Mesodermal cell (in vitro differentiated cells): ENCODE measurements around the gene TMEM63B. TPM values are rescaled to one million over a fixed set of nuclear protein-coding genes. Genes with fewer than 3 reads are reported as not detected.

Experiments used
- H3K27ac ChIP-seq: 2 replicates; pipeline ENCODE4 v1.7.0; 2013; ENCODE audit warnings: mild to moderate bottlenecking, low read depth, low read length, moderate library complexity; ENCODE audit not compliant: severe bottlenecking
- H3K36me3 ChIP-seq: 2 replicates; pipeline ENCODE4 v1.7.1; 2013; ENCODE audit warnings: mild to moderate bottlenecking, low read length, moderate library complexity; ENCODE audit not compliant: control insufficient read depth, insufficient read depth
- H3K4me1 ChIP-seq: one replicate; pipeline ENCODE4 v1.7.1; 2013; ENCODE audit warnings: mild to moderate bottlenecking, low read length; ENCODE audit not compliant: insufficient read depth, control insufficient read depth, poor library complexity, severe bottlenecking
- H3K4me3 ChIP-seq: 2 replicates; pipeline ENCODE4 v1.7.0; 2013; ENCODE audit warnings: low read length, control low read depth, mild to moderate bottlenecking; ENCODE audit not compliant: insufficient read depth, poor library complexity, severe bottlenecking; ENCODE audit errors: extremely low read depth
- H3K9me3 ChIP-seq: 2 replicates; pipeline ENCODE4 v1.7.1; 2013; ENCODE audit warnings: mild to moderate bottlenecking, low read length, moderate library complexity; ENCODE audit not compliant: control insufficient read depth
- WGBS, 2 experiments: methylation state at CpG; one replicate each; pipeline ENCODE4 v1.1.5; 2013; ENCODE audit warnings: missing lambda C conversion rate in 2 of 2; ENCODE audit not compliant: insufficient coverage in 2 of 2; 5-methylcytosine and 5-hydroxymethylcytosine counted together
- polyA plus RNA-seq, 2 experiments: library from polyadenylated mRNA; stranded (reverse); fragments of 50-300 nt; gene quantifications; one replicate each; pipeline ENCODE4 v1.2.3, GENCODE V29; 2013

TMEM63B gene
- polyA plus RNA-seq (2013, experiment 1 of 2), result 33.0 TPM
- 30.1 TPM for polyA plus RNA-seq (2013, experiment 2 of 2)

GRCh38 chr6:44127186-44128019 lies at the start of gene TMEM63B, which contains the start of gene MRPL14:
Gene TMEM63B (plus strand): TSS chr6:44127554. CDS start chr6:44134585, 7,031 bp downstream.
Gene MRPL14 (minus strand): TSS chr6:44127452. CDS start chr6:44116611, 10,841 bp downstream.
- H3K4me3 ChIP-seq, result peak within 1 kb of the TSS; percentile 86
- peaks cover 19% of the 10 kb centered on the region for H3K36me3 ChIP-seq
- peak within 1 kb of the TSS; percentile 81 for H3K27ac ChIP-seq
- no peaks in the 10 kb centered on the region for H3K9me3 ChIP-seq
- H3K4me1 ChIP-seq, result peaks cover 23% of the 10 kb centered on the region
- 0% methylated on average over 8 to 16 of the region's 80 CpGs for WGBS, 2 experiments

- H3K4me3 ChIP-seq, result no peak overlapping the region
- no peaks in the 10 kb centered on the region for H3K36me3 ChIP-seq
- 89 to 98% methylated on average over 3 to 5 of the region's 6 CpGs for WGBS, 2 experiments
- H3K4me1 ChIP-seq, result peaks cover 8% of the 10 kb centered on the region
- H3K27ac ChIP-seq, result no peak overlapping the region
- no peaks in the 10 kb centered on the region for H3K9me3 ChIP-seq
Observed at GRCh38 chr6:44078219-44078826, 49.0 kb upstream of the TMEM63B start.

- WGBS, 2 experiments, result 29 to 34% methylated on average over 8 of the region's 8 CpGs
- no peak overlapping the region for H3K27ac ChIP-seq
- peaks cover 6% of the 10 kb centered on the region for H3K4me1 ChIP-seq
- no peak overlapping the region for H3K4me3 ChIP-seq
- H3K9me3 ChIP-seq, result no peaks in the 10 kb centered on the region
- no peaks in the 10 kb centered on the region for H3K36me3 ChIP-seq
Observed at GRCh38 chr6:44078827-44079671, 48.3 kb upstream of the TMEM63B start.

GRCh38 chr6:44079672-44080071 lies 47.7 kb upstream of the TMEM63B start:
- Histone ChIP-seq H3K4me3 (no peak overlapping the region), H3K4me1 (peaks cover 7% of the 10 kb centered on the region), H3K9me3 (no peaks in the 10 kb centered on the region), H3K27ac (no peak overlapping the region), H3K36me3 (no peaks in the 10 kb centered on the region)
- WGBS, 2 experiments, result 76 to 79% methylated on average over 3 of the region's 3 CpGs

GRCh38 chr6:44080561-44081521 lies 46.5 kb upstream of the TMEM63B start:
- Histone ChIP-seq H3K27ac (no peak overlapping the region), H3K9me3 (no peaks in the 10 kb centered on the region), H3K4me3 (no peak overlapping the region), H3K36me3 (no peaks in the 10 kb centered on the region), H3K4me1 (peaks cover 7% of the 10 kb centered on the region)
- WGBS, 2 experiments, result 89 to 93% methylated on average over 11 of the region's 11 CpGs

GRCh38 chr6:44081753-44082152 lies 45.6 kb upstream of the TMEM63B start:
- 90 to 93% methylated on average over 5 of the region's 6 CpGs for WGBS, 2 experiments
- H3K36me3 ChIP-seq, result no peaks in the 10 kb centered on the region
- H3K4me3 ChIP-seq, result no peak overlapping the region
- no peak overlapping the region for H3K27ac ChIP-seq
- H3K9me3 ChIP-seq, result no peaks in the 10 kb centered on the region
- peaks cover 7% of the 10 kb centered on the region for H3K4me1 ChIP-seq

GRCh38 chr6:44082872-44083321 lies 44.5 kb upstream of the TMEM63B start:
- H3K4me3 ChIP-seq, result no peak overlapping the region
- no peaks in the 10 kb centered on the region for H3K36me3 ChIP-seq
- no peak overlapping the region for H3K27ac ChIP-seq
- peaks cover 4% of the 10 kb centered on the region for H3K4me1 ChIP-seq
- WGBS, 2 experiments, result 88 to 95% methylated on average over 6 to 7 of the region's 8 CpGs
- H3K9me3 ChIP-seq, result no peaks in the 10 kb centered on the region

- Histone ChIP-seq H3K4me3 (no peak overlapping the region), H3K4me1 (peaks cover 4% of the 10 kb centered on the region), H3K36me3 (peaks cover 4% of the 10 kb centered on the region), H3K27ac (no peak overlapping the region), H3K9me3 (no peaks in the 10 kb centered on the region)
- WGBS, 2 experiments, result 90 to 91% methylated on average over 10 to 11 of the region's 13 CpGs
Observed at GRCh38 chr6:44084231-44085014, 42.9 kb upstream of the TMEM63B start.

- H3K4me3 ChIP-seq, result no peak overlapping the region
- peaks cover 4% of the 10 kb centered on the region for H3K4me1 ChIP-seq
- no peak overlapping the region for H3K27ac ChIP-seq
- no peaks in the 10 kb centered on the region for H3K9me3 ChIP-seq
- peaks cover 5% of the 10 kb centered on the region for H3K36me3 ChIP-seq
- WGBS, 2 experiments, result 89 to 92% methylated on average over 1 to 2 of the region's 2 CpGs
Observed at GRCh38 chr6:44085219-44085618, 42.1 kb upstream of the TMEM63B start.
